Measurements from ENCODE around the gene CBFB.

DNA sequence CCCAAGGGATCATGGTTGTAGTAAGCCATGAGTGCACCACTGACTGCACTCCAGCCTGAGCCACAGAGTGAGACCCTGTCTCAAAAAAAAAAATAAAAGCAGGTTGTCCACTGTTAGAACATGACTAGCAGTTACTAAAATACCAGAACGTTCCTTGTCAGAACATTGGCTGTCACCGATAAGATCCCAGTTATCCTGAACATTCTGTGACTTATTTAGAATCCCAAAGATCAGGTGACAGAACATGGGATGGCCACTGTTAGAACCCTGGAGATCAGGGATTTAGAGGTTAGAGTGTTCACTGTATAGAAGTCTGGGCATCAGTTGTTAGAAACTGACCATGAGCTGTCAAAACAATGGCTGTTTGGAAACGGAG lies 32.0 kb upstream of the CBFB start:
- TF ChIP-seq, protein P1, sequence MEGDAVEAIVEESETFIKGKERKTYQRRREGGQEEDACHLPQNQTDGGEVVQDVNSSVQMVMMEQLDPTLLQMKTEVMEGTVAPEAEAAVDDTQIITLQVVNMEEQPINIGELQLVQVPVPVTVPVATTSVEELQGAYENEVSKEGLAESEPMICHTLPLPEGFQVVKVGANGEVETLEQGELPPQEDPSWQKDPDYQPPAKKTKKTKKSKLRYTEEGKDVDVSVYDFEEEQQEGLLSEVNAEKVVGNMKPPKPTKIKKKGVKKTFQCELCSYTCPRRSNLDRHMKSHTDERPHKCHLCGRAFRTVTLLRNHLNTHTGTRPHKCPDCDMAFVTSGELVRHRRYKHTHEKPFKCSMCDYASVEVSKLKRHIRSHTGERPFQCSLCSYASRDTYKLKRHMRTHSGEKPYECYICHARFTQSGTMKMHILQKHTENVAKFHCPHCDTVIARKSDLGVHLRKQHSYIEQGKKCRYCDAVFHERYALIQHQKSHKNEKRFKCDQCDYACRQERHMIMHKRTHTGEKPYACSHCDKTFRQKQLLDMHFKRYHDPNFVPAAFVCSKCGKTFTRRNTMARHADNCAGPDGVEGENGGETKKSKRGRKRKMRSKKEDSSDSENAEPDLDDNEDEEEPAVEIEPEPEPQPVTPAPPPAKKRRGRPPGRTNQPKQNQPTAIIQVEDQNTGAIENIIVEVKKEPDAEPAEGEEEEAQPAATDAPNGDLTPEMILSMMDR (IDR thresholded peaks at IDR 0.05; ENCODE audit: insufficient read depth, low read length) = no peak
- TF ChIP-seq, protein P2, sequence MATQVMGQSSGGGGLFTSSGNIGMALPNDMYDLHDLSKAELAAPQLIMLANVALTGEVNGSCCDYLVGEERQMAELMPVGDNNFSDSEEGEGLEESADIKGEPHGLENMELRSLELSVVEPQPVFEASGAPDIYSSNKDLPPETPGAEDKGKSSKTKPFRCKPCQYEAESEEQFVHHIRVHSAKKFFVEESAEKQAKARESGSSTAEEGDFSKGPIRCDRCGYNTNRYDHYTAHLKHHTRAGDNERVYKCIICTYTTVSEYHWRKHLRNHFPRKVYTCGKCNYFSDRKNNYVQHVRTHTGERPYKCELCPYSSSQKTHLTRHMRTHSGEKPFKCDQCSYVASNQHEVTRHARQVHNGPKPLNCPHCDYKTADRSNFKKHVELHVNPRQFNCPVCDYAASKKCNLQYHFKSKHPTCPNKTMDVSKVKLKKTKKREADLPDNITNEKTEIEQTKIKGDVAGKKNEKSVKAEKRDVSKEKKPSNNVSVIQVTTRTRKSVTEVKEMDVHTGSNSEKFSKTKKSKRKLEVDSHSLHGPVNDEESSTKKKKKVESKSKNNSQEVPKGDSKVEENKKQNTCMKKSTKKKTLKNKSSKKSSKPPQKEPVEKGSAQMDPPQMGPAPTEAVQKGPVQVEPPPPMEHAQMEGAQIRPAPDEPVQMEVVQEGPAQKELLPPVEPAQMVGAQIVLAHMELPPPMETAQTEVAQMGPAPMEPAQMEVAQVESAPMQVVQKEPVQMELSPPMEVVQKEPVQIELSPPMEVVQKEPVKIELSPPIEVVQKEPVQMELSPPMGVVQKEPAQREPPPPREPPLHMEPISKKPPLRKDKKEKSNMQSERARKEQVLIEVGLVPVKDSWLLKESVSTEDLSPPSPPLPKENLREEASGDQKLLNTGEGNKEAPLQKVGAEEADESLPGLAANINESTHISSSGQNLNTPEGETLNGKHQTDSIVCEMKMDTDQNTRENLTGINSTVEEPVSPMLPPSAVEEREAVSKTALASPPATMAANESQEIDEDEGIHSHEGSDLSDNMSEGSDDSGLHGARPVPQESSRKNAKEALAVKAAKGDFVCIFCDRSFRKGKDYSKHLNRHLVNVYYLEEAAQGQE (IDR thresholded peaks at IDR 0.05; ENCODE audit: insufficient replicate concordance, low read depth) = no peak
- TF ChIP-seq POLR2AphosphoS5 (IDR thresholded peaks at IDR 0.05; ENCODE audit: low read depth) (no peak), GABPA (IDR thresholded peaks at IDR 0.05; ENCODE audit: low read depth) (no peak), SPI1 (IDR thresholded peaks at IDR 0.05; ENCODE audit: borderline replicate concordance, low read depth) (no peak)

Data from HL-60 (cell line).